ENCODE measurements around the gene NTMT1. TPM values are rescaled to one million over a fixed set of nuclear protein-coding genes. Genes with fewer than 3 reads are reported as not detected.
A peak's percentile ranks its signal among the peaks of the same experiment; 100 is the strongest.

NTMT1 gene
- total and polyA plus RNA-seq, 10 of the 15 experiments (the other 5 are each of a cell fraction or from before 2014, with no cell fraction given) = 12.8 to 85.4 (median 39.3) TPM

DNA sequence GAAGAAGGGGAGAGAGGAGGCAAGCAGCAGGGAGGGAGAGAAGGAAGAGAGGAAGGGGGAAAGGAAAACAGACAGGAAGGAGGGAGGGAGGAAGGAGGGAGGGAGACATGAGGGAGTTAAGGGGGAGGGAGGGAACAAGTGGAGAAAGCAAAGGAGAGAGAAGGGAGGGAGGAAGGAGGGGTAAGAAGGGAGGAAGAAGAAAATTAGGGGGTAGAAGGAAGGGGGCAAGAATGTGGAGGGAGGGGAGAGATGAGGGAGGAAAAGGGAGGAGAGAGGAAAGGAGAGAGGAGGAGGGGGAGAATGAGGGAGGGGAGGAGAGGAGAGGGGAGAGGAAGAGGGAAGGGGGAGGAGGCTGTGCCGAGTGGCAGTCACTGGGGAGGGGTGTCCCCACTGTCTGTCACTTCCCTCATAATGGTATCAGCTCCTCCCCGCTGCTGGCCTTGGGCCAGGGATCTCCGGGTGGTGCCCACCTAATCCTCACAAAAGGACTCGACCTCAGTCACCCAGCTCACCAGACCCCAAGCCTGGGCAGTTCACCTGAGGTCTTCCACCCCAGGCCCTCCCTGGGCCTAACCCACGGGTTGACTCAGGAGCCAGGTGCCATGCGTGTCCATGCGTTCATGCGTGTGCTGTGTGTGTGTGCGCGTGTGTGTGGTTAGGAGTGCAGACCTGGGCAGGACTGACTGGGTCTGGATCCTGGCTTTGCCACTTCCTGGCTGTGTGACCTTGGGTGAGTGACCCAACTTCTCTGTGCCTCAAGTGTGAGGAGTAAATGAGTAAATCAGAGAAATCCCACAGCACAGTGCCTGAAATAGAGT lies 23.2 kb upstream of the NTMT1 start:
- ChIA-PET POLR2A (interaction anchor here (0.8 to 1.1 kb wide), 2 partner anchors 15 to 16 kb away, joined by 3 read pairs; no protein-coding TSS in a partner anchor), CTCF (interaction anchor here (0.7 to 4.9 kb wide), 5 partner anchors 22 to 464 kb away, joined by 3 to 34 read pairs (median 3); no protein-coding TSS in a partner anchor), SMC1A (ENCODE audit: uncharacterized antibody, unreplicated experiment) (interaction anchor here (0.6 to 2.1 kb wide), 5 partner anchors 19 to 463 kb away, joined by 3 to 6 read pairs (median 4); no protein-coding TSS in a partner anchor), RAD21 (ENCODE audit: unreplicated experiment) (interaction anchor here (0.7 to 4.4 kb wide), 6 partner anchors 18 to 463 kb away, joined by 3 to 22 read pairs (median 5); no protein-coding TSS in a partner anchor)
- Histone ChIP-seq H3K36me3 (ENCODE audit: control insufficient read depth in 2 of 2, insufficient read depth in 2 of 2, low read length in 1 of 2) (no peaks in the 10 kb centered on the region), H2AFZ (ENCODE audit: control insufficient read depth, low read depth, low read length) (peak overlapping the region; percentile 56), H4K20me1 (ENCODE audit: control insufficient read depth, insufficient read depth) (no peaks in the 10 kb centered on the region), H3K79me2 (ENCODE audit: control insufficient read depth, insufficient read depth, low read length) (no peaks in the 10 kb centered on the region), H3K27ac (ENCODE audit: control insufficient read depth, insufficient read depth) (no peak overlapping the region), H3K4me3 (no peak overlapping the region), H3K4me1 (ENCODE audit: control insufficient read depth, insufficient read depth, low read length) (peaks cover 12% of the 10 kb centered on the region), H3K9me3 (replicated peaks; ENCODE audit: control insufficient read depth, insufficient read depth, low read length) (no peaks in the 10 kb centered on the region), H3K9ac (ENCODE audit: control insufficient read depth, insufficient read depth, low read length) (no peak overlapping the region), H3K27me3 (replicated peaks in 1 of 2; ENCODE audit: control insufficient read depth in 2 of 2, insufficient read depth in 2 of 2, low read length in 1 of 2) (no peaks in the 10 kb centered on the region), H3K4me2 (ENCODE audit: control insufficient read depth, insufficient read depth) (no peak overlapping the region; the same call in 1 of the 2 replicates)
- no TSS peak for BruUV-seq (replicated peaks)
- intact Hi-C loops (cut with micrococcal nuclease; ENCODE audit: unreplicated experiment) (loop anchor here (10.0 kb wide), 1 partner anchor 118 kb away; no protein-coding TSS in a partner anchor), in situ Hi-C loops (cut with MboI) (no loop called here)
- no peak for DNase-seq (ENCODE audit: low read depth, low spot score)
- 5% methylated on average over 10 of the region's 10 CpGs for WGBS (ENCODE audit: insufficient coverage, insufficient replicate concordance, low lambda C conversion rate, missing lambda C conversion rate)
- peak; percentile 77 for ATAC-seq
- FAIRE-seq = no peak
- TF ChIP-seq, protein P1, sequence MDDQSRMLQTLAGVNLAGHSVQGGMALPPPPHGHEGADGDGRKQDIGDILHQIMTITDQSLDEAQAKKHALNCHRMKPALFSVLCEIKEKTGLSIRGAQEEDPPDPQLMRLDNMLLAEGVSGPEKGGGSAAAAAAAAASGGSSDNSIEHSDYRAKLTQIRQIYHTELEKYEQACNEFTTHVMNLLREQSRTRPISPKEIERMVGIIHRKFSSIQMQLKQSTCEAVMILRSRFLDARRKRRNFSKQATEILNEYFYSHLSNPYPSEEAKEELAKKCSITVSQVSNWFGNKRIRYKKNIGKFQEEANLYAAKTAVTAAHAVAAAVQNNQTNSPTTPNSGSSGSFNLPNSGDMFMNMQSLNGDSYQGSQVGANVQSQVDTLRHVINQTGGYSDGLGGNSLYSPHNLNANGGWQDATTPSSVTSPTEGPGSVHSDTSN (IDR thresholded peaks at IDR 0.05; ENCODE audit: insufficient replicate concordance, low read depth, low read length) = peak; percentile 60
- no peak for TF ChIP-seq RAD21 (IDR thresholded peaks at IDR 0.05; ENCODE audit: insufficient read depth, low read depth, low read length)
- TF ChIP-seq RAD51 (IDR thresholded peaks at IDR 0.05) = no peak
- no peak for TF ChIP-seq SUPT20H (IDR thresholded peaks at IDR 0.05; ENCODE audit: borderline replicate concordance, control insufficient read depth, low read depth, low read length)
- TF ChIP-seq, protein P2, sequence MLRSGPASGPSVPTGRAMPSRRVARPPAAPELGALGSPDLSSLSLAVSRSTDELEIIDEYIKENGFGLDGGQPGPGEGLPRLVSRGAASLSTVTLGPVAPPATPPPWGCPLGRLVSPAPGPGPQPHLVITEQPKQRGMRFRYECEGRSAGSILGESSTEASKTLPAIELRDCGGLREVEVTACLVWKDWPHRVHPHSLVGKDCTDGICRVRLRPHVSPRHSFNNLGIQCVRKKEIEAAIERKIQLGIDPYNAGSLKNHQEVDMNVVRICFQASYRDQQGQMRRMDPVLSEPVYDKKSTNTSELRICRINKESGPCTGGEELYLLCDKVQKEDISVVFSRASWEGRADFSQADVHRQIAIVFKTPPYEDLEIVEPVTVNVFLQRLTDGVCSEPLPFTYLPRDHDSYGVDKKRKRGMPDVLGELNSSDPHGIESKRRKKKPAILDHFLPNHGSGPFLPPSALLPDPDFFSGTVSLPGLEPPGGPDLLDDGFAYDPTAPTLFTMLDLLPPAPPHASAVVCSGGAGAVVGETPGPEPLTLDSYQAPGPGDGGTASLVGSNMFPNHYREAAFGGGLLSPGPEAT (IDR thresholded peaks at IDR 0.05; ENCODE audit: low read depth) = 0 out of 2 replicates have a peak, but pooled peaks have one; percentile 18
- no peak for TF ChIP-seq ZNF622 (IDR thresholded peaks at IDR 0.05)
- TF ChIP-seq, protein P3, sequence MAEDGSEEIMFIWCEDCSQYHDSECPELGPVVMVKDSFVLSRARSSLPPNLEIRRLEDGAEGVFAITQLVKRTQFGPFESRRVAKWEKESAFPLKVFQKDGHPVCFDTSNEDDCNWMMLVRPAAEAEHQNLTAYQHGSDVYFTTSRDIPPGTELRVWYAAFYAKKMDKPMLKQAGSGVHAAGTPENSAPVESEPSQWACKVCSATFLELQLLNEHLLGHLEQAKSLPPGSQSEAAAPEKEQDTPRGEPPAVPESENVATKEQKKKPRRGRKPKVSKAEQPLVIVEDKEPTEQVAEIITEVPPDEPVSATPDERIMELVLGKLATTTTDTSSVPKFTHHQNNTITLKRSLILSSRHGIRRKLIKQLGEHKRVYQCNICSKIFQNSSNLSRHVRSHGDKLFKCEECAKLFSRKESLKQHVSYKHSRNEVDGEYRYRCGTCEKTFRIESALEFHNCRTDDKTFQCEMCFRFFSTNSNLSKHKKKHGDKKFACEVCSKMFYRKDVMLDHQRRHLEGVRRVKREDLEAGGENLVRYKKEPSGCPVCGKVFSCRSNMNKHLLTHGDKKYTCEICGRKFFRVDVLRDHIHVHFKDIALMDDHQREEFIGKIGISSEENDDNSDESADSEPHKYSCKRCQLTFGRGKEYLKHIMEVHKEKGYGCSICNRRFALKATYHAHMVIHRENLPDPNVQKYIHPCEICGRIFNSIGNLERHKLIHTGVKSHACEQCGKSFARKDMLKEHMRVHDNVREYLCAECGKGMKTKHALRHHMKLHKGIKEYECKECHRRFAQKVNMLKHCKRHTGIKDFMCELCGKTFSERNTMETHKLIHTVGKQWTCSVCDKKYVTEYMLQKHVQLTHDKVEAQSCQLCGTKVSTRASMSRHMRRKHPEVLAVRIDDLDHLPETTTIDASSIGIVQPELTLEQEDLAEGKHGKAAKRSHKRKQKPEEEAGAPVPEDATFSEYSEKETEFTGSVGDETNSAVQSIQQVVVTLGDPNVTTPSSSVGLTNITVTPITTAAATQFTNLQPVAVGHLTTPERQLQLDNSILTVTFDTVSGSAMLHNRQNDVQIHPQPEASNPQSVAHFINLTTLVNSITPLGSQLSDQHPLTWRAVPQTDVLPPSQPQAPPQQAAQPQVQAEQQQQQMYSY (CRISPR knock-in tag; IDR thresholded peaks at IDR 0.05) = no peak
- no peak for TF ChIP-seq SMAD5 (IDR thresholded peaks at IDR 0.05; ENCODE audit: low read depth)
- TF ChIP-seq BRCA1 (IDR thresholded peaks at IDR 0.05; ENCODE audit: low read depth, low read length) = no peak
- no peak for TF ChIP-seq TAF1 (IDR thresholded peaks at IDR 0.05; ENCODE audit: borderline replicate concordance, low read depth, low read length)
- no peak for TF ChIP-seq PAX8 (IDR thresholded peaks at IDR 0.05)
- no peak for TF ChIP-seq KLF5 (IDR thresholded peaks at IDR 0.05; ENCODE audit: partially characterized antibody)
- TF ChIP-seq, protein P4, sequence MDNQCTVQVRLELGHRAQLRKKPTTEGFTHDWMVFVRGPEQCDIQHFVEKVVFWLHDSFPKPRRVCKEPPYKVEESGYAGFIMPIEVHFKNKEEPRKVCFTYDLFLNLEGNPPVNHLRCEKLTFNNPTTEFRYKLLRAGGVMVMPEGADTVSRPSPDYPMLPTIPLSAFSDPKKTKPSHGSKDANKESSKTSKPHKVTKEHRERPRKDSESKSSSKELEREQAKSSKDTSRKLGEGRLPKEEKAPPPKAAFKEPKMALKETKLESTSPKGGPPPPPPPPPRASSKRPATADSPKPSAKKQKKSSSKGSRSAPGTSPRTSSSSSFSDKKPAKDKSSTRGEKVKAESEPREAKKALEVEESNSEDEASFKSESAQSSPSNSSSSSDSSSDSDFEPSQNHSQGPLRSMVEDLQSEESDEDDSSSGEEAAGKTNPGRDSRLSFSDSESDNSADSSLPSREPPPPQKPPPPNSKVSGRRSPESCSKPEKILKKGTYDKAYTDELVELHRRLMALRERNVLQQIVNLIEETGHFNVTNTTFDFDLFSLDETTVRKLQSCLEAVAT (IDR thresholded peaks at IDR 0.05) = no peak
- no peak for TF ChIP-seq EZH2 (IDR thresholded peaks at IDR 0.05; ENCODE audit: borderline replicate concordance, control insufficient read depth, low read depth, low read length)

All from GM12878 (cell line).